Activated naive CD4-positive, alpha-beta T cell (primary cell): ENCODE measurements around the gene ZNF273.
"Not testable (repeated sequence)": the region's sequence is repeated elsewhere in the genome, so short reads cannot be mapped to it uniquely, and the experiment has no call there.

Experiments used
- DNase-seq, 4 experiments: peaks; one replicate each; lab custom pipeline; 2025; lab: John Stamatoyannopoulos, UW

ZNF273 gene

DNA sequence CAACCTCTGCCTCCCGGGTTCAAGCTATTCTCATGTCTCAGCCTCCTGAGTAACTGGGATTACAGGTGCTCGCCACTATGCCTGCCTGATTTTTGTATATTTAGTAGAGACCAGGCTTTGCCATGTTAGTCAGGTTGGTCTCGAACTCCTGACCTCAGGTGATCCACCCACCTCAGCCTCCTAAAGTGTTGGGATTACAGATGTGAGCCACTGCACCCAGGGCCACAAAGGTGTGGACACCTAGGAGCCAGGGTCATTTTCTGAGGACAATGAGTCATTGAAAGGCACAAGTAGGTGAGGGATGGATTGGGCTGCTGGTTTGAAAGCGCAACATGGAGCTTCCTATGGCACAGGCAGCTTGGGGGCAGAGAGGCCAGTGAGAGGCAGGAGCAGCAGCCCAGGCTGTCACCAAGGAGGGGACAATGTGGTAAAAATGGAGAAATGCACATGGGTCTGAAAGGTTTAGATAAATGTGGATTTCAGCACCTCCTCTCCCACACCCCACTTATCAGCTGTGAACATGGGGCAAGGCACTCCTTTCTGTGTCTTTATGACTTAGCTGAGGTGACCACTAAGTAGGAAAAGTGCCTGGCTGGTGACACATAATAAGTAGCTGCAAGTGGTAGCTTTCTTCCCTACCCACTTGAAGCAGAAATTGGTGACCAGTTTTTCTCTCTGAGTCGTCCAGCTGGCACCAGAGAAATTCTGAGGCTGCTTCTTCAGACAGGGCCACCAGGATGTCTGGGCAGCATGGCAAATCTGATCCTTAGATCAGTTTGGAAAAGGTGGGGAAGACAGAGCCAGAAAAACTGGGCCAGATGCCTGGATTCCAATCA lies 41.8 kb downstream of the ZNF273 start:
- DNase-seq = not testable (repeated sequence)

DNA sequence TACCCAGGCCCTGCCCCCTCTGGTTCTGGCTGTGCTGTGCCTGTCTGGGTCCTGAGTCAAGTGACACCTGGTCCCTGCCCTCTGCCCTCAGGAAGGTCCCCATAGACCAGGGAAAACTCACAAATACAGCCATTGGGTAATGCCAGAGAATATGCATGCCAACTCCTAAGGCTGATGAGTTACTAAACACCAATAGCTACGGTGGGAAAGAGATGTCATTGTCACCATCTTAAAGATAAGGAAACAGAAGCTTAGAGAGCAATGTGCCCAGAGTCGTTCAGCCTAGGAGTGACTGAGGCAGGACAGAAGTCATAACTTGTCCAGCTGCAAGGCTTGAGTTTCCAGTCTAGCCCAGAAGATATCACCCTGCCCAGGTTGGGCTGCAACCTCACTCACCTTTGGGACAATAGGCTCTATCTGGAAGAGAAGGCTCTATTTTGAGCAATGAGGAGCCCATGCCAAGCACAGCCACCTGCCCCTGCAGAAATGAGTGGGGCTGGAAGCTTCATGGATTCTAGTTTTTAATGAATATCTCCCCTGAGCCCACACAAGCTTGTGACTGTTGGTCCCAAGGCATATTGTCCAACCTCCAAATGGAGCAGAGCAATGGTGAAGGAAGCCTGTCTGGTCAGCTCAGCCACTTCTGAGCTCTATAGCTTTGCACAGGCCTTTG lies 42.6 kb downstream of the ZNF273 start:
- DNase-seq = no peak

DNA sequence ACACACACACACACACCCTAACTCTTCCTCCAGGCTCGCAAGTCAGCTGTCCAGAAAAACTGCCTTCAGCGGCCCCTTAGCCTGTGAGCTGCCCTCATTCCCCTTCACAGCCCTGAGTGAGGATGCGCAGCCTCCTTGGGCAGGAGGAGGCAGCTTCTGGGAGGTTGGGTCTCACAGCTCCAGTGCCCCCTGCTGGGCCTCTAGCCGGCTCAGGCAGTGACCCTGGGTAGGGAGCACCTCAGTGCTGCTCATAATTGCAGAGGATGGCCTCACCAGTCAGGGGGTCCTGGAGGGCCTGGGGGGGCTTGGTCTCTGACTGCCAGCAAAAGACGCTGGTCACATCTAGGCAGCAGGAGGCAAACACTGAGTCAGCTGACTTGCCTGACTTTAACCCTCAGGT lies 43.7 kb downstream of the ZNF273 start:
- DNase-seq = no peak

DNA sequence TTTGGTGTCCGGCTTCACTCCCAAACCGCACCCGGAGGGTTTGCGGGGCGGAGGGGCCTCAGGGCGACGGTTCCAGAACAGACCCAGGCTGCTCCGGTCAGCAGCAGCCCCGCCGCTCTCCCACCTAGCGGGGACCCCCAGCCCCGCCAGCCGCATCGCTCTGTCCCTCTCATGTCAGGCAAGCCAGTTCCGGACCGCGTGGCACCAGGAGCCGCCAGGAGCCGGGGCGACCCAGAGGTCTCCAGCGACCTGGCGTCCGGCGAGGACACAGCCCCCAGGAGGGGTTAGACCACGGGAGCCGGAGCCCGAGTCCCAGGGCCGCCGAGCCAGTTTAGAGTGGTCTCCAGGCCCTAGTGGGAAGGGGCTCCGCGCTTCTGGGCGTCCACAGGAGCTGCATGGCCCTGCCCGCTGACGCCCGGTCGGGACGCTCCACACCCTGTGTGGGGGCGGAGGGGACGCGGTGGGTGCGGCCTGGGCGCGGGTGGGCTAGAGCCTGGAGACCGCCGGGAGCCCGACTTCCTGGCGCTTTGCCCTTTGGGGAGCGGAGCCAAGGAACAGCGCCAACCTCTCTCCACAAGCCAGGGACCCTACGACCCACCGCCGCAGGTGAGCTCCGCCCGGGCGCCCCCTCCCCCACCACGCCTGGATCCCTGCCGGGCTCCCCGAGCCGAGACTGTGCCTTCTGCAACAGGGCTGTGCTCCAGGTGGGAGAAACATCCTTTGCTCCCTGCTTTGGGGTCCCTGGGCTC lies 44.4 kb downstream of the ZNF273 start:
- DNase-seq = no peak

DNA sequence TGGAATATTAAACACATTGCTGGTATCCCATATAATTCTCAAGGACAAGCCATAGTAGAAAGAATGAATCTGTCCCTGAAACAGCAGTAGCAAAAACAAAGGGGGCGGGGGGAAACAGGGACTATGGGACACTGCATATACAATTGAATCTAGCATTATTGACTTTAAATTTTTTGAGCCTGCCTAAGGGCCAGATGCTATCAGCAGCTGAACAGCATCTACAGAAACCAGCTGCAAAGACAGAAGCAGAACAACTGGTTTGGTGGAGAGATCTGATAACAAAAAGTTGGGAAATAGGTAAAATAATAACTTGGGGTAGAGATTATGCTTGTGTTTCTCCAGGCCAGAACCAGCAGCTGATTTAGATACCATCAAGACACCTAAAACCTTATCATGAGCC lies 45.7 kb downstream of the ZNF273 start:
- DNase-seq = not testable (repeated sequence)

- DNase-seq = not testable (repeated sequence)
These were observed 47.6 kb downstream of the ZNF273 start for GRCh38 chr7:64950673-64951072.

- no peak for DNase-seq
These were observed 48.3 kb downstream of the ZNF273 start for GRCh38 chr7:64951250-64951848.

DNA sequence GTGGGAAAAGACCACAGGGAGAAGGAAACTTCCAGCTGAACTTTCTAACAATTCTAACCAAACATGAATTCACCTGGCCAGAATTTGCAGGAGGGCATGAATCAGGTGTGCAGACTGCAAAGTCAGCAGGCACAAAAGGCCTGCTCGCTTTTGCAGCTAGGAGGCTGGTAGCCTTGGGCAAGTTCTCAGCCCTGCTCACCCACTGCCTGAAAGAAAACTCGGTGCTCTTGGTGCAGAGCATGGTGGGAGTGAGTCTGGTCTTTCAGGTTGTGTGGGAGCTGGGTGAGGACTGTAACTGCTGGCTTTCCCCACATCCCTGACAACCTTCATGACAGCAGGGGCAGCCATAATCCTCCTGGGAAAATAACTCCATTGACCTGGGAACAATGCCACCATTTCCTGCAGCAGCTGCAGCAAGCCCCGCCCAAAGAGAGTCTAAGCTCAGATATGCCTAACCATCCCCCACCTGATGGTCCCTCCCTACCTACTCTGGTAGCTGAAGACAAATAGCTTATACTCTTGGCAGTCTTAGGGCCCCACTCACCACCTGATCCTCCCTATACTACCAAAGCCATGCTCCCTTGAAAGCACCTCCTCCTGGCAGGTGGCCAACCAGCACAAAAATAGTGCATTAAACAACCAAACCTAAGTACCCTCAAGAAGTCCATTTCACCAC lies 56.1 kb downstream of the ZNF273 start:
- no peak for DNase-seq

DNA sequence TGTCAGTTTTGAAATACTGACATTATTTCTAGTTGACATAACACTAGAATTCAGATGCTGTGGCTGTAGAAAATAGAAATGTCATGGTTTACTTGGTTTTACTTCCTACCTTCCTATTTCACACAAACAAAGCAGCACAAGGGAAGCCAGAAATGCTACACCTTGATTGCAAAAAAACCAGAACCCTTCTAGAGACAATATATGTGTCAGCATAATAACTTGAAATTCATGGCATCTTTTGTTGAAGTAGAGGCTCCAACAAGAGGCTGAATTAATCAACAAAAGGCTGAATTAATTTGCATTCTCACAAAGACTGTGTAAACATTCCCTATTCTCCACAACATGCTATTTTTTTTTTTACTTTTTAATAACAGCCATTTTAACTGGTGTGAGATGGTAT lies 62.5 kb downstream of the ZNF273 start:
- no peak for DNase-seq

GRCh38 chr7:64978497-64979203 lies 75.6 kb downstream of the ZNF273 start:
- no peak for DNase-seq
